Smooth muscle cell (in vitro differentiated cells): ENCODE data around the gene SLC6A17. TPM values are rescaled to one million over a fixed set of nuclear protein-coding genes. Genes with fewer than 3 reads are reported as not detected.
A peak's percentile ranks its signal among the peaks of the same experiment; 100 is the strongest.

ENCODE experiments used
- DNase-seq: peaks from one replicate; lab custom pipeline; 2025; ENCODE audit not compliant: unreplicated experiment; lab: John Stamatoyannopoulos, UW
- H2AFZ ChIP-seq: fragments of 200-600 bp; sonication (generic); 2 replicates; pipeline ENCODE4 v1.6.0; 2016; ENCODE audit warnings: antibody characterized with exemption, low read depth, mild to moderate bottlenecking
- H3F3A ChIP-seq: fragments of 200-600 bp; sonication (generic); 2 replicates; pipeline ENCODE4 v1.6.0; 2017; ENCODE audit warnings: antibody characterized with exemption, low read depth
- H3K27ac ChIP-seq: fragments of 200-600 bp; sonication (generic); 2 replicates; pipeline ENCODE4 v1.5.1; 2016; ENCODE audit warnings: low read depth, mild to moderate bottlenecking
- H3K27me3 ChIP-seq: fragments of 200-600 bp; sonication (generic); 2 replicates; pipeline ENCODE4 v1.6.1; 2016; ENCODE audit warnings: low read depth, mild to moderate bottlenecking
- H3K36me3 ChIP-seq: fragments of 200-600 bp; sonication (generic); 2 replicates; pipeline ENCODE4 v1.5.1; 2016; ENCODE audit warnings: low read depth
- H3K4me1 ChIP-seq: fragments of 200-600 bp; sonication (generic); 2 replicates; pipeline ENCODE4 v1.5.1; 2016; ENCODE audit warnings: low read depth
- H3K4me2 ChIP-seq: fragments of 200-600 bp; sonication (generic); 2 replicates; pipeline ENCODE4 v1.6.0; 2016; ENCODE audit warnings: mild to moderate bottlenecking
- H3K4me3 ChIP-seq: fragments of 200-600 bp; sonication (generic); 2 replicates; pipeline ENCODE4 v1.5.1; 2016; ENCODE audit warnings: mild to moderate bottlenecking
- H3K79me2 ChIP-seq: fragments of 200-600 bp; sonication (generic); 2 replicates; pipeline ENCODE4 v1.6.0; 2016; ENCODE audit warnings: low read depth, mild to moderate bottlenecking
- H3K9ac ChIP-seq: fragments of 200-600 bp; sonication (generic); 2 replicates; pipeline ENCODE4 v1.6.0; 2016; ENCODE audit warnings: low read depth
- H3K9me3 ChIP-seq: fragments of 200-600 bp; sonication (generic); replicated peaks from 2 replicates; pipeline ENCODE4 v1.5.1; 2016; ENCODE audit warnings: low read depth
- H4K20me1 ChIP-seq: fragments of 200-600 bp; sonication (generic); 2 replicates; pipeline ENCODE4 v1.6.0; 2016; ENCODE audit warnings: low read depth
- CTCF ChIP-seq: fragments of 200-600 bp; sonication (generic); IDR thresholded peaks from 2 replicates; pipeline ENCODE4 v1.5.1; 2017; ENCODE audit warnings: borderline replicate concordance, mild to moderate bottlenecking, antibody characterized with exemption; ENCODE audit not compliant: insufficient read depth, poor library complexity, severe bottlenecking
- WGBS: methylation state at CpG from one replicate; pipeline ENCODE4 v1.1.7; 2016; ENCODE audit warnings: low lambda C conversion rate; 5-methylcytosine and 5-hydroxymethylcytosine counted together
- polyA plus RNA-seq: library from polyadenylated mRNA; unstranded; fragments of >200 nt; fragmentation: Nextera tagmentation; extraction: Ambion mirVana; gene quantifications from 2 replicates; pipeline ENCODE4 v1.2.1, GENCODE V29; 2016
- total RNA-seq: library from RNA; depleted of rRNA; stranded (reverse); fragments of >200 nt; gene quantifications from 2 replicates; pipeline ENCODE4 v1.2.3, GENCODE V29; 2014

Gene SLC6A17
- total and polyA plus RNA-seq, 2 experiments from 2014 or later = 3.2 to 4.0 TPM

GRCh38 chr1:110234691-110235090 is 84.4 kb downstream of the SLC6A17 start:
- H2AFZ ChIP-seq = no peak overlapping the region

GRCh38 chr1:110235181-110235833 is 85.0 kb downstream of the SLC6A17 start:
- Histone ChIP-seq H3K4me2 (no peak overlapping the region), H3K79me2 (no peaks in the 10 kb centered on the region), H3K27ac (peak overlapping the region; percentile 82), H3K4me1 (peaks cover 4% of the 10 kb centered on the region), H3K9ac (peak overlapping the region; percentile 11), H2AFZ (no peak overlapping the region), H4K20me1 (no peaks in the 10 kb centered on the region), H3K4me3 (no peak overlapping the region), H3F3A (peaks cover 9% of the 10 kb centered on the region), H3K9me3 (no peaks in the 10 kb centered on the region), H3K27me3 (no peaks in the 10 kb centered on the region), H3K36me3 (no peaks in the 10 kb centered on the region)
- 71% methylated on average over 13 of the region's 13 CpGs for WGBS
- no peak for TF ChIP-seq CTCF
- DNase-seq = no peak

More at GRCh38 chr1:110234691-110235090, 84.4 kb downstream of the SLC6A17 start:
- H3K9me3 ChIP-seq = no peaks in the 10 kb centered on the region
- H4K20me1 ChIP-seq = no peaks in the 10 kb centered on the region
- no peaks in the 10 kb centered on the region for H3K36me3 ChIP-seq
- peak overlapping the region; percentile 82 for H3K27ac ChIP-seq
- peaks cover 9% of the 10 kb centered on the region for H3F3A ChIP-seq
- peaks cover 4% of the 10 kb centered on the region for H3K4me1 ChIP-seq
- H3K4me3 ChIP-seq = no peak overlapping the region
- no peak for TF ChIP-seq CTCF
- DNase-seq = no peak
- WGBS = 86% methylated on average over 5 of the region's 5 CpGs
- no peak overlapping the region for H3K4me2 ChIP-seq
- no peaks in the 10 kb centered on the region for H3K27me3 ChIP-seq
- no peak overlapping the region for H3K9ac ChIP-seq
- no peaks in the 10 kb centered on the region for H3K79me2 ChIP-seq

- Histone ChIP-seq H3K36me3 (no peaks in the 10 kb centered on the region), H3K4me3 (no peak overlapping the region), H3K79me2 (no peaks in the 10 kb centered on the region), H3K27ac (peak overlapping the region; percentile 82), H3K9ac (peak overlapping the region; percentile 34), H4K20me1 (no peaks in the 10 kb centered on the region), H3K27me3 (no peaks in the 10 kb centered on the region), H3F3A (peaks cover 9% of the 10 kb centered on the region), H3K9me3 (no peaks in the 10 kb centered on the region), H2AFZ (no peak overlapping the region), H3K4me1 (peaks cover 4% of the 10 kb centered on the region), H3K4me2 (peak overlapping the region; percentile 51)
- no peak for TF ChIP-seq CTCF
- 16% methylated on average over 11 of the region's 11 CpGs for WGBS
- DNase-seq = no peak
Observed at GRCh38 chr1:110235834-110236682, 85.8 kb downstream of the SLC6A17 start.
